SK-N-SH (cell line): ENCODE data around the gene ATRN. TPM values are rescaled to one million over a fixed set of nuclear protein-coding genes. Genes with fewer than 3 reads are reported as not detected.

Experiments used
- CTCF ChIA-PET: fragments of 300-600, 350-600 bp; formaldehyde crosslinking; extraction: SDS; loops from one replicate; lab custom pipeline; 2021; lab: Yijun Ruan, JAX
- POLR2A ChIA-PET: fragments of 350-600 bp; sonication (Branson Sonifier 250); formaldehyde crosslinking; extraction: SDS; loops from one replicate; lab custom pipeline; 2020; ENCODE audit warnings: antibody characterized with exemption, inconsistent platforms; lab: Yijun Ruan, JAX
- DNase-seq: peaks from one replicate; pipeline ENCODE4 v3.0.0; 2012
- H2AFZ ChIP-seq: fragments of 200-600 bp; sonication (generic); 2 replicates; pipeline ENCODE4 v1.8.1; 2016; ENCODE audit warnings: antibody characterized with exemption, mild to moderate bottlenecking, low read depth
- H3F3A ChIP-seq: fragments of 200-600 bp; sonication (generic); replicated peaks from 2 replicates; pipeline ENCODE3; 2016; ENCODE audit warnings: antibody characterized with exemption, mild to moderate bottlenecking; ENCODE audit not compliant: insufficient read depth
- H3K27ac ChIP-seq, 2 experiments: fragments of 200-500 bp in 1 of 2; fragments of 200-600 bp in 1 of 2; sonication (Bioruptor generic) in 1 of 2; sonication (generic), shearing (Covaris generic) in 1 of 2; 2 replicates each; pipeline versions ENCODE4 v1.5.1 to v1.6.1; 2014 to 2016; ENCODE audit warnings: low read depth in 2 of 2, inconsistent platforms in 1 of 2, low read length in 1 of 2, mild to moderate bottlenecking in 1 of 2, mixed read lengths in 1 of 2
- H3K27me3 ChIP-seq: fragments of 200-600 bp; sonication (generic), shearing (Covaris generic); 2 replicates; pipeline ENCODE4 v1.6.1; 2016; ENCODE audit warnings: mixed run types; ENCODE audit not compliant: insufficient read depth
- H3K36me3 ChIP-seq, 2 experiments: fragments of 200-500 bp in 1 of 2; fragments of 200-600 bp in 1 of 2; sonication (Bioruptor generic) in 1 of 2; sonication (generic) in 1 of 2; replicated peaks in 1 of 2; 2 replicates each; pipeline versions ENCODE3 to v1.5.1; 2014 to 2016; ENCODE audit warnings: low read length in 1 of 2, mild to moderate bottlenecking in 1 of 2; ENCODE audit not compliant: insufficient read depth in 2 of 2, control insufficient read depth in 1 of 2
- H3K4me1 ChIP-seq, 2 experiments: fragments of 200-500 bp in 1 of 2; fragments of 200-600 bp in 1 of 2; sonication (Bioruptor generic) in 1 of 2; sonication (generic), shearing (Covaris generic) in 1 of 2; 2 replicates each; pipeline versions ENCODE4 v1.5.1 to v1.6.1; 2014 to 2016; ENCODE audit warnings: low read depth in 1 of 2, low read length in 1 of 2, mixed run types in 1 of 2; ENCODE audit not compliant: insufficient read depth in 2 of 2, control insufficient read depth in 1 of 2
- H3K4me2 ChIP-seq: fragments of 200-600 bp; sonication (generic), shearing (Covaris generic); 2 replicates; pipeline ENCODE4 v1.6.1; 2017; ENCODE audit warnings: mixed run types
- H3K4me3 ChIP-seq, 2 experiments: fragments of 200-500 bp in 1 of 2; fragments of 200-600 bp in 1 of 2; sonication (Bioruptor generic) in 1 of 2; sonication (generic), shearing (Covaris generic) in 1 of 2; 2 replicates each; pipeline versions ENCODE4 v1.5.1 to v1.8.1; 2014 to 2016; ENCODE audit warnings: low read depth in 2 of 2, inconsistent platforms in 1 of 2, low read length in 1 of 2, mild to moderate bottlenecking in 1 of 2, mixed read lengths in 1 of 2, moderate library complexity in 1 of 2
- H3K79me2 ChIP-seq: fragments of 200-600 bp; sonication (generic); 2 replicates; pipeline ENCODE4 v1.8.1; 2017; ENCODE audit warnings: mild to moderate bottlenecking; ENCODE audit not compliant: insufficient read depth
- H3K9ac ChIP-seq: fragments of 200-600 bp; sonication (generic); 2 replicates; pipeline ENCODE4 v1.6.1; 2017; ENCODE audit warnings: mixed run types
- H3K9me2 ChIP-seq: fragments of 200-600 bp; sonication (generic); 2 replicates; pipeline ENCODE4 v1.6.1; 2017; ENCODE audit warnings: mixed run types
- H3K9me3 ChIP-seq: fragments of 200-600 bp; sonication (generic); 2 replicates; pipeline ENCODE4 v1.6.1; 2017; ENCODE audit warnings: mixed run types, mild to moderate bottlenecking, moderate library complexity
- H4K20me1 ChIP-seq: fragments of 200-600 bp; sonication (generic); 2 replicates; pipeline ENCODE4 v1.6.1; 2017; ENCODE audit warnings: mild to moderate bottlenecking, mixed run types; ENCODE audit not compliant: insufficient read depth
- CHD2 ChIP-seq: fragments of 150-350 bp; IDR thresholded peaks from 2 replicates; pipeline ENCODE4 v1.6.1; 2018; ENCODE audit warnings: low read length; ENCODE audit not compliant: partially characterized antibody
- ELF1 ChIP-seq: IDR thresholded peaks from 2 replicates; pipeline ENCODE4 v1.4.0; 2012
- EZH2phosphoT487 ChIP-seq: fragments of 200-600 bp; sonication (generic); IDR thresholded peaks from 2 replicates; pipeline ENCODE4 v1.6.1; 2017; ENCODE audit warnings: low read depth, mixed run types, mild to moderate bottlenecking, antibody characterized with exemption, moderate library complexity, borderline replicate concordance
- FOSL2 ChIP-seq: IDR thresholded peaks from 2 replicates; pipeline ENCODE4 v1.4.0; 2012; ENCODE audit warnings: low read depth, mild to moderate bottlenecking, moderate library complexity, borderline replicate concordance
- GATA2 ChIP-seq: sonication (generic); formaldehyde crosslinking; IDR thresholded peaks from 2 replicates; pipeline ENCODE4 v1.5.0; 2020; ENCODE audit warnings: mild to moderate bottlenecking, missing genetic modification reagents
- JUND ChIP-seq: IDR thresholded peaks from 2 replicates; pipeline ENCODE4 v1.4.0; 2012
- PBX3 ChIP-seq: IDR thresholded peaks from 2 replicates; pipeline ENCODE4; 2012
- POLR2AphosphoS5 ChIP-seq: IDR thresholded peaks from 2 replicates; pipeline ENCODE4 v1.6.1; 2012; ENCODE audit warnings: low read depth, low read length
- RAD21 ChIP-seq: IDR thresholded peaks from 2 replicates; pipeline ENCODE4 v1.6.1; 2012; ENCODE audit warnings: mild to moderate bottlenecking, low read length
- RCOR1 ChIP-seq: fragments of 150-350 bp; IDR thresholded peaks from 2 replicates; pipeline ENCODE4 v1.6.1; 2017; ENCODE audit warnings: antibody characterized with exemption, low read length
- SIN3A ChIP-seq: IDR thresholded peaks from 2 replicates; pipeline ENCODE4 v1.6.1; 2012; ENCODE audit warnings: low read depth, mild to moderate bottlenecking, low read length, moderate library complexity, borderline replicate concordance
- TAF1 ChIP-seq: IDR thresholded peaks from 2 replicates; pipeline ENCODE4 v1.6.1; 2012; ENCODE audit warnings: low read depth, mild to moderate bottlenecking, low read length, moderate library complexity, borderline replicate concordance
- TCF12 ChIP-seq: IDR thresholded peaks from 2 replicates; pipeline ENCODE4 v1.4.0; 2012
- WGBS: methylation state at CpG from one replicate; pipeline ENCODE4 v1.1.6; 2017; ENCODE audit warnings: low lambda C conversion rate; 5-methylcytosine and 5-hydroxymethylcytosine counted together
- polyA plus RNA-seq, 3 experiments: library from polyadenylated mRNA; depleted of rRNA; stranded (reverse); fragments of >200 nt; gene quantifications; 2 replicates each; pipeline ENCODE4 v1.2.3, GENCODE V29; 2012
- TF ChIP-seq, protein P1 (sequence below): IDR thresholded peaks from 2 replicates; pipeline ENCODE4 v1.6.1; 2012; ENCODE audit warnings: mild to moderate bottlenecking, low read depth, low read length, moderate library complexity
- TF ChIP-seq, protein P2 (sequence below): fragments of 150-350 bp; IDR thresholded peaks from 2 replicates; pipeline ENCODE4 v1.6.1; 2016; ENCODE audit warnings: mild to moderate bottlenecking, low read depth, low read length

The ATRN gene
- polyA plus RNA-seq, 1 of the 3 experiments (the other 2 are of a cell fraction) = 33.8 TPM

DNA sequence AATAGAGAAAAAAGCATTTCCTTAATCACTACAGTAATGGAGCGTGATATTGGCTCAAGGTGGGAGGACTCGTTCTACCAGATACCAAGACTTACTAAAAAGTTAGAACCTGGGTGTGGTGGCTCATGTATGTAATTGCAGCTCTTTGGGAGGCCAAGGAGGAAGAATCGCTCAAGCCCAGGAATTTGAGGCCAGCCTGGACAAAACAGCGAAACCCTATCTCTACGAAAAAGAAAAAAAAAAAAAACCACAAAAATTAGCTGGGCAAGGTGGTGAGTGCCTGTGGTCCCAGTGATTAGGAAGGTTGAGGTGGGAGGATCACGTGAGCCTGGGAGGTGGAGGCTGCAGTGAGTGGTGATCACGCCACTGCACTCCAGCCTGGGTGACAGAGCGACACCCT lies 24.0 kb upstream of the ATRN start (continued):
- TF ChIP-seq, protein P1, sequence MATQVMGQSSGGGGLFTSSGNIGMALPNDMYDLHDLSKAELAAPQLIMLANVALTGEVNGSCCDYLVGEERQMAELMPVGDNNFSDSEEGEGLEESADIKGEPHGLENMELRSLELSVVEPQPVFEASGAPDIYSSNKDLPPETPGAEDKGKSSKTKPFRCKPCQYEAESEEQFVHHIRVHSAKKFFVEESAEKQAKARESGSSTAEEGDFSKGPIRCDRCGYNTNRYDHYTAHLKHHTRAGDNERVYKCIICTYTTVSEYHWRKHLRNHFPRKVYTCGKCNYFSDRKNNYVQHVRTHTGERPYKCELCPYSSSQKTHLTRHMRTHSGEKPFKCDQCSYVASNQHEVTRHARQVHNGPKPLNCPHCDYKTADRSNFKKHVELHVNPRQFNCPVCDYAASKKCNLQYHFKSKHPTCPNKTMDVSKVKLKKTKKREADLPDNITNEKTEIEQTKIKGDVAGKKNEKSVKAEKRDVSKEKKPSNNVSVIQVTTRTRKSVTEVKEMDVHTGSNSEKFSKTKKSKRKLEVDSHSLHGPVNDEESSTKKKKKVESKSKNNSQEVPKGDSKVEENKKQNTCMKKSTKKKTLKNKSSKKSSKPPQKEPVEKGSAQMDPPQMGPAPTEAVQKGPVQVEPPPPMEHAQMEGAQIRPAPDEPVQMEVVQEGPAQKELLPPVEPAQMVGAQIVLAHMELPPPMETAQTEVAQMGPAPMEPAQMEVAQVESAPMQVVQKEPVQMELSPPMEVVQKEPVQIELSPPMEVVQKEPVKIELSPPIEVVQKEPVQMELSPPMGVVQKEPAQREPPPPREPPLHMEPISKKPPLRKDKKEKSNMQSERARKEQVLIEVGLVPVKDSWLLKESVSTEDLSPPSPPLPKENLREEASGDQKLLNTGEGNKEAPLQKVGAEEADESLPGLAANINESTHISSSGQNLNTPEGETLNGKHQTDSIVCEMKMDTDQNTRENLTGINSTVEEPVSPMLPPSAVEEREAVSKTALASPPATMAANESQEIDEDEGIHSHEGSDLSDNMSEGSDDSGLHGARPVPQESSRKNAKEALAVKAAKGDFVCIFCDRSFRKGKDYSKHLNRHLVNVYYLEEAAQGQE = no peak
- TF ChIP-seq FOSL2 = no peak
- no peak for TF ChIP-seq ELF1
- no peak for TF ChIP-seq TCF12
- TF ChIP-seq EZH2phosphoT487 = no peak
- no peak for TF ChIP-seq RCOR1
- TF ChIP-seq, all 33 proteins: peak for 0

DNA sequence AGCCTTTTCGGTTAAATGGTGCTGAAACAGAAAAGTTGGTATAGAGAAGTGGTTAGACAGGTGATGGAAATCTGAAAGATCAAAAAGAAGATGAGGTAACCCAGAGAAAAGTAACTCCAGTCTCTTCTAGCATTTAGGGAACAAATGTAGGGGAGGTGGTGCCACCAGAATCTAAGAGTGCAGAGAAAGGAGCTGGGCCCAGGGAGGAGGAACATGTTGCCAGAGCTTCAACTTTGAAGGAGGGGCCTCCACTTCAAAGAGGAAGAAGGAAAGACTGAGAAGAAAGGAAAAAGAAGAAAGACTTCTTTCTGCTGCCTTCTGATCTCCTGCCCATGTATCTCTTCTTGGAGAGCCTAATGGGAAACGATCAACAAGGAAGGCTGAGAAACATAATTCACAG lies 23.5 kb upstream of the ATRN start:
- WGBS = 61% methylated on average over 2 of the region's 2 CpGs
- POLR2A ChIA-PET = no interaction called here

GRCh38 chr20:3449319-3449718 lies 21.5 kb upstream of the ATRN start:
- H3K9me3 ChIP-seq = no peaks in the 10 kb centered on the region
- ChIA-PET CTCF (no interaction called here), POLR2A (no interaction called here)
- 30% methylated on average over 1 of the region's 1 CpG for WGBS
- H3K4me2 ChIP-seq = no peak overlapping the region
- no peaks in the 10 kb centered on the region for H3K9me2 ChIP-seq
- no peaks in the 10 kb centered on the region for H3F3A ChIP-seq
- no peaks in the 10 kb centered on the region for H3K36me3 ChIP-seq
- H3K4me3 ChIP-seq = no peak overlapping the region
- peaks cover 6% of the 10 kb centered on the region; the same call in 1 of the 2 replicates for H3K27me3 ChIP-seq
- H3K9ac ChIP-seq = no peak overlapping the region
- H3K79me2 ChIP-seq = no peaks in the 10 kb centered on the region
- no peaks in the 10 kb centered on the region for H3K4me1 ChIP-seq
- H2AFZ ChIP-seq = no peak overlapping the region
- no peak overlapping the region for H3K27ac ChIP-seq
- DNase-seq = no peak
- TF ChIP-seq CHD2 (no peak), TAF1 (no peak), GATA2 (CRISPR knock-in tag) (no peak), PBX3 (no peak)
- TF ChIP-seq, protein P2, sequence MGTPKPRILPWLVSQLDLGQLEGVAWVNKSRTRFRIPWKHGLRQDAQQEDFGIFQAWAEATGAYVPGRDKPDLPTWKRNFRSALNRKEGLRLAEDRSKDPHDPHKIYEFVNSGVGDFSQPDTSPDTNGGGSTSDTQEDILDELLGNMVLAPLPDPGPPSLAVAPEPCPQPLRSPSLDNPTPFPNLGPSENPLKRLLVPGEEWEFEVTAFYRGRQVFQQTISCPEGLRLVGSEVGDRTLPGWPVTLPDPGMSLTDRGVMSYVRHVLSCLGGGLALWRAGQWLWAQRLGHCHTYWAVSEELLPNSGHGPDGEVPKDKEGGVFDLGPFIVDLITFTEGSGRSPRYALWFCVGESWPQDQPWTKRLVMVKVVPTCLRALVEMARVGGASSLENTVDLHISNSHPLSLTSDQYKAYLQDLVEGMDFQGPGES = no peak
- no peaks in the 10 kb centered on the region for H4K20me1 ChIP-seq

More for the DNA sequence above, 23.5 kb upstream of the ATRN start:
- Histone ChIP-seq H3K9me3 (no peaks in the 10 kb centered on the region), H3K4me3 (no peak overlapping the region)
- CTCF ChIA-PET = no interaction called here
- no peak for TF ChIP-seq RAD21
- no peak for TF ChIP-seq SIN3A
- no peak for TF ChIP-seq JUND
- TF ChIP-seq POLR2AphosphoS5 = no peak
- TF ChIP-seq, all 33 proteins: peak for 0
- Histone ChIP-seq H3K27me3 (0 out of 2 replicates have a peak, but pooled peaks cover 6% of the 10 kb centered on the region), H3K9ac (no peak overlapping the region), H3K36me3 (no peaks in the 10 kb centered on the region), H3K27ac (no peak overlapping the region), H3K9me2 (no peaks in the 10 kb centered on the region), H4K20me1 (no peaks in the 10 kb centered on the region), H3K4me1 (no peaks in the 10 kb centered on the region), H3K79me2 (no peaks in the 10 kb centered on the region), H2AFZ (no peak overlapping the region), H3F3A (no peaks in the 10 kb centered on the region), H3K4me2 (no peak overlapping the region)
- no peak for DNase-seq
